Keratinocyte (primary cell): ENCODE data around the gene ABI3BP. TPM values are rescaled to one million over a fixed set of nuclear protein-coding genes. Genes with fewer than 3 reads are reported as not detected.

ENCODE experiments used
- DNase-seq: peaks from one replicate; pipeline ENCODE4 v3.0.0-alpha.2; 2011; ENCODE audit warnings: low read depth, missing footprints, low spot score
- FAIRE-seq: peaks from 2 replicates; lab custom pipeline; 2011; peaks lifted over from hg19 to GRCh38; lab: Jason Lieb, UNC
- H2AFZ ChIP-seq: 2 replicates; pipeline ENCODE4 v1.6.0; 2012; ENCODE audit warnings: low read length, control low read depth, inconsistent platforms; ENCODE audit not compliant: control insufficient read depth
- H3K27ac ChIP-seq: 2 replicates; pipeline ENCODE4 v1.5.1; 2011; ENCODE audit warnings: low read length; ENCODE audit not compliant: control insufficient read depth, insufficient read depth
- H3K27me3 ChIP-seq: 3 replicates; pipeline ENCODE4 v1.6.0; 2011; ENCODE audit warnings: low read length; ENCODE audit not compliant: control insufficient read depth, insufficient read depth; ENCODE audit errors: extremely low read depth
- H3K36me3 ChIP-seq, 2 experiments: 2 replicates in 1 of 2; 3 replicates in 1 of 2; pipeline ENCODE4 v1.5.1; 2011; ENCODE audit warnings: low read length in 2 of 2, mild to moderate bottlenecking in 1 of 2; ENCODE audit not compliant: control insufficient read depth in 2 of 2, insufficient read depth in 2 of 2; ENCODE audit errors: extremely low read depth in 1 of 2
- H3K4me1 ChIP-seq: 3 replicates; pipeline ENCODE4 v1.5.1; 2011; ENCODE audit warnings: low read length; ENCODE audit not compliant: control insufficient read depth, insufficient read depth; ENCODE audit errors: extremely low read depth
- H3K4me2 ChIP-seq: 3 replicates; pipeline ENCODE4 v1.6.0; 2011; ENCODE audit warnings: low read depth, low read length; ENCODE audit not compliant: control insufficient read depth, insufficient read depth; ENCODE audit errors: extremely low read depth
- H3K4me3 ChIP-seq, 3 experiments: fragments of 200-600 bp in 1 of 3; sonication (generic) in 1 of 3; 2 replicates in 2 of 3; 3 replicates in 1 of 3; pipeline ENCODE4 v1.5.1; 2011 to 2016; ENCODE audit warnings: low read length in 3 of 3, mild to moderate bottlenecking in 3 of 3, control low read depth in 2 of 3, inconsistent platforms in 1 of 3, low read depth in 1 of 3, mixed read lengths in 1 of 3, mixed run types in 1 of 3, moderate library complexity in 1 of 3; ENCODE audit not compliant: control insufficient read depth in 2 of 3, insufficient read depth in 2 of 3; ENCODE audit errors: extremely low read depth in 1 of 3
- H3K79me2 ChIP-seq: 2 replicates; pipeline ENCODE4 v1.6.0; 2012; ENCODE audit warnings: low read length; ENCODE audit not compliant: control insufficient read depth, insufficient read depth
- H3K9ac ChIP-seq: 3 replicates; pipeline ENCODE4 v1.6.0; 2011; ENCODE audit warnings: low read length; ENCODE audit not compliant: control insufficient read depth, insufficient read depth; ENCODE audit errors: extremely low read depth
- H3K9me1 ChIP-seq: 3 replicates; pipeline ENCODE4 v1.6.0; 2011; ENCODE audit warnings: low read length; ENCODE audit not compliant: control insufficient read depth, insufficient read depth; ENCODE audit errors: extremely low read depth
- H3K9me3 ChIP-seq: 2 replicates; pipeline ENCODE4 v1.5.1; 2012; ENCODE audit warnings: low read depth, low read length; ENCODE audit not compliant: control insufficient read depth
- H4K20me1 ChIP-seq: 3 replicates; pipeline ENCODE4 v1.6.0; 2011; ENCODE audit warnings: low read length; ENCODE audit not compliant: control insufficient read depth, insufficient read depth; ENCODE audit errors: extremely low read depth
- CTCF ChIP-seq, 3 experiments: IDR thresholded peaks in 1 of 3; conservative IDR thresholded peaks in 1 of 3; optimal IDR thresholded peaks in 1 of 3; 2 replicates in 2 of 3; 3 replicates in 1 of 3; pipeline versions ENCODE3 to v1.5.1; 2011; ENCODE audit warnings: low read length in 3 of 3, mild to moderate bottlenecking in 3 of 3, moderate library complexity in 2 of 3, control low read depth in 1 of 3, inconsistent platforms in 1 of 3; ENCODE audit not compliant: insufficient read depth in 2 of 3; ENCODE audit errors: extremely low read depth in 1 of 3
- EZH2 ChIP-seq: IDR thresholded peaks from one replicate; pipeline ENCODE4 v1.6.1; 2012; ENCODE audit warnings: inconsistent platforms, mild to moderate bottlenecking, low read length, moderate library complexity
- dilution Hi-C: fragments of 300-500 bp; cut with MboI; formaldehyde crosslinking; loops from one replicate; pipeline ENCODE4 v1.7.0; 2020; ENCODE audit warnings: low sequenced_read_pairs; ENCODE audit not compliant: extremely low pct_ligation_motif_present
- polyA plus RNA-seq, 5 experiments: library from polyadenylated mRNA; depleted of rRNA in 3 of 5; stranded (reverse) in 3 of 5; stranded (forward) in 1 of 5; unstranded in 1 of 5; fragments of >200 nt; gene quantifications; 1 replicate in 1 of 5; 2 replicates in 3 of 5; 3 replicates in 1 of 5; pipeline versions ENCODE4 v1.2.1 to v1.2.3, GENCODE V29; 2011 to 2012; ENCODE audit warnings: missing spikeins in 2 of 5, low read depth in 1 of 5, low replicate concordance in 1 of 5

Gene ABI3BP
- polyA plus RNA-seq, 1 donor (not counting 4 experiments of a cell fraction or from before 2014, with no cell fraction given), result 0.59 TPM

- H3K9ac ChIP-seq, result no peak overlapping the region
- H3K27me3 ChIP-seq, result no peaks in the 10 kb centered on the region
- no peak overlapping the region for H2AFZ ChIP-seq
- no peak for FAIRE-seq
- peaks cover 13% of the 10 kb centered on the region for H3K4me1 ChIP-seq
- no peak for TF ChIP-seq CTCF (optimal IDR thresholded peaks at IDR 0.05 in 1 of 3, IDR thresholded peaks at IDR 0.05 in 1 of 3, conservative IDR thresholded peaks at IDR 0.05 in 1 of 3; ENCODE audit: extremely low read depth in 1 of 3, insufficient read depth in 2 of 3, low read length in 3 of 3)
- H3K27ac ChIP-seq, result no peak overlapping the region
- H3K4me3 ChIP-seq, result no peak overlapping the region
- no peaks in the 10 kb centered on the region for H3K9me3 ChIP-seq
- dilution Hi-C loops, result no loop called here
- no peak overlapping the region for H3K4me2 ChIP-seq
- H4K20me1 ChIP-seq, result no peaks in the 10 kb centered on the region
- DNase-seq, result no peak
- no peaks in the 10 kb centered on the region for H3K9me1 ChIP-seq
- H3K36me3 ChIP-seq, result no peaks in the 10 kb centered on the region
- H3K79me2 ChIP-seq, result no peaks in the 10 kb centered on the region
These were observed 1.6 kb upstream of the ABI3BP start for GRCh38 chr3:100994809-100995208.

GRCh38 chr3:100994187-100994586, 966 bp upstream of the ABI3BP start:
- no peaks in the 10 kb centered on the region for H3K79me2 ChIP-seq
- dilution Hi-C loops, result no loop called here
- no peak overlapping the region for H2AFZ ChIP-seq
- H3K4me2 ChIP-seq, result no peak overlapping the region
- no peak overlapping the region for H3K27ac ChIP-seq
- H3K4me1 ChIP-seq, result peaks cover 13% of the 10 kb centered on the region
- no peak overlapping the region for H3K4me3 ChIP-seq
- no peaks in the 10 kb centered on the region for H3K9me3 ChIP-seq
- TF ChIP-seq EZH2 (no peak), CTCF (optimal IDR thresholded peaks at IDR 0.05 in 1 of 3, IDR thresholded peaks at IDR 0.05 in 1 of 3, conservative IDR thresholded peaks at IDR 0.05 in 1 of 3; ENCODE audit: extremely low read depth in 1 of 3, insufficient read depth in 2 of 3, low read length in 3 of 3) (no peak)
- H3K9me1 ChIP-seq, result no peaks in the 10 kb centered on the region
- no peaks in the 10 kb centered on the region for H4K20me1 ChIP-seq
- no peaks in the 10 kb centered on the region for H3K27me3 ChIP-seq
- no peaks in the 10 kb centered on the region for H3K36me3 ChIP-seq
- no peak overlapping the region for H3K9ac ChIP-seq
- DNase-seq, result no peak
- no peak for FAIRE-seq
